PC-9 (cell line): ENCODE results near the gene ARIH1.

Experiments
- EZH2 ChIP-seq: fragments of 200-600 bp; sonication (generic); IDR thresholded peaks from 2 replicates; pipeline ENCODE4 v1.8.0; 2017; ENCODE audit warnings: antibody characterized with exemption, low read depth
- TF ChIP-seq, protein P1 (sequence below): fragments of 200-600 bp; sonication (generic); conservative IDR thresholded peaks from 2 replicates; pipeline ENCODE4 v1.6.1; 2017; ENCODE audit warnings: mixed run types, antibody characterized with exemption, mild to moderate bottlenecking, moderate library complexity

DNA sequence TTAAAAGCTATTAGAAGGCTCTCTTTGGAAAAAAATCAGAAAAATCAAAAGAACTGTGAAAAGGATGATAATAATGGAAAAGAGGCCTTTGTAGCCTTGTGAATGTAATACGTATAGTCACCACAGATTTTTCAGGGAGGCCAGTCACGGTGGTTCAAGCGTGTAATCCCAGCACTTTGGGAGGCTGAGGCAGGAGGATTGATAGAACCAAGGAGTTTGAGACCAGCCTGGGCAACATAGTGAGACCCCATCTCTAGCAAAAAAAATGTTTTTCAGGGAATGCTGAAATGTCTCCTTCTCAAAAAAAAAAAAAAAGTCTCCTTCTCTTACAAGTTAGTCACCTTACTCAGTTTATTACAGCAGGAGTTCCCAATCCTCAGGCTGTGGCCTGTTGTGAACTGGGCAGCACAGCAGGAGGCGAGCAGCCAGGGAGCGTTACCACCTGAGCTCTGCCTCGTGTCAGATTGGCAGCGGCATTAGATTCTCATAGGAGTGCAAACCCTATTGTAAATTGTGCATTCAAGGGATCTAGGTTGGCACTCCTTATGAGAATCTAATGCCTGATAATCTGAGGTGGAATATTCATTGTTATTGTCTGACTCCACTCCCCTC lies 15.9 kb downstream of the ARIH1 start:
- TF ChIP-seq, protein P1, sequence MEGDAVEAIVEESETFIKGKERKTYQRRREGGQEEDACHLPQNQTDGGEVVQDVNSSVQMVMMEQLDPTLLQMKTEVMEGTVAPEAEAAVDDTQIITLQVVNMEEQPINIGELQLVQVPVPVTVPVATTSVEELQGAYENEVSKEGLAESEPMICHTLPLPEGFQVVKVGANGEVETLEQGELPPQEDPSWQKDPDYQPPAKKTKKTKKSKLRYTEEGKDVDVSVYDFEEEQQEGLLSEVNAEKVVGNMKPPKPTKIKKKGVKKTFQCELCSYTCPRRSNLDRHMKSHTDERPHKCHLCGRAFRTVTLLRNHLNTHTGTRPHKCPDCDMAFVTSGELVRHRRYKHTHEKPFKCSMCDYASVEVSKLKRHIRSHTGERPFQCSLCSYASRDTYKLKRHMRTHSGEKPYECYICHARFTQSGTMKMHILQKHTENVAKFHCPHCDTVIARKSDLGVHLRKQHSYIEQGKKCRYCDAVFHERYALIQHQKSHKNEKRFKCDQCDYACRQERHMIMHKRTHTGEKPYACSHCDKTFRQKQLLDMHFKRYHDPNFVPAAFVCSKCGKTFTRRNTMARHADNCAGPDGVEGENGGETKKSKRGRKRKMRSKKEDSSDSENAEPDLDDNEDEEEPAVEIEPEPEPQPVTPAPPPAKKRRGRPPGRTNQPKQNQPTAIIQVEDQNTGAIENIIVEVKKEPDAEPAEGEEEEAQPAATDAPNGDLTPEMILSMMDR, result no peak
- no peak for TF ChIP-seq EZH2
